Common myeloid progenitor, CD34-positive (primary cell): ENCODE results near the gene MARS1.

ENCODE experiments used
- CTCF ChIA-PET: fragments of 350-600 bp; sonication (Branson Sonifier 250); formaldehyde crosslinking; loops from one replicate; lab custom pipeline; 2021; ENCODE audit warnings: antibody characterized with exemption; lab: Charles Lee
- POLR2A ChIA-PET: fragments of 350-600 bp; sonication (Branson Sonifier 250); formaldehyde crosslinking; loops from one replicate; lab custom pipeline; 2021; ENCODE audit warnings: antibody characterized with exemption; lab: Charles Lee
- DNase-seq, 3 donors: peaks; one replicate each; pipeline versions ENCODE4 v3.0.0 to v3.0.0-alpha.2; 2013
- H3K27ac ChIP-seq, 2 experiments: 1 replicate in 1 of 2; 2 replicates in 1 of 2; pipeline ENCODE4 v1.7.0; 2013; ENCODE audit warnings: inconsistent platforms in 2 of 2, low read length in 2 of 2, mild to moderate bottlenecking in 2 of 2, low read depth in 1 of 2, moderate library complexity in 1 of 2; ENCODE audit not compliant: severe bottlenecking in 2 of 2, insufficient read depth in 1 of 2, poor library complexity in 1 of 2
- H3K27me3 ChIP-seq, 5 experiments: replicated peaks in 2 of 5; 1 replicate in 3 of 5; 2 replicates in 2 of 5; pipeline versions ENCODE4 v1.6.1 to v1.7.0; 2013; ENCODE audit warnings: low read length in 4 of 5, mild to moderate bottlenecking in 2 of 5, moderate library complexity in 2 of 5, inconsistent platforms in 1 of 5; ENCODE audit not compliant: insufficient read depth in 5 of 5, control insufficient read depth in 4 of 5
- H3K36me3 ChIP-seq, 4 experiments: 1 replicate in 2 of 4; 2 replicates in 2 of 4; pipeline versions ENCODE4 v1.6.1 to v1.7.0; 2013; ENCODE audit warnings: low read length in 3 of 4, control low read depth in 1 of 4, mild to moderate bottlenecking in 1 of 4; ENCODE audit not compliant: control insufficient read depth in 4 of 4, insufficient read depth in 4 of 4
- H3K4me1 ChIP-seq, 4 experiments: 1 replicate in 3 of 4; 2 replicates in 1 of 4; pipeline versions ENCODE4 v1.6.1 to v1.7.1; 2013; ENCODE audit warnings: low read length in 3 of 4, mild to moderate bottlenecking in 3 of 4, control low read depth in 1 of 4, inconsistent platforms in 1 of 4, moderate library complexity in 1 of 4; ENCODE audit not compliant: control insufficient read depth in 4 of 4, insufficient read depth in 4 of 4; ENCODE audit errors: control extremely low read depth in 1 of 4
- H3K4me3 ChIP-seq, 7 experiments: 1 replicate in 4 of 7; 2 replicates in 3 of 7; pipeline versions ENCODE4 v1.5.1 to v1.7.0; 2013; ENCODE audit warnings: mild to moderate bottlenecking in 7 of 7, low read length in 6 of 7, moderate library complexity in 6 of 7, inconsistent platforms in 2 of 7, low read depth in 2 of 7, control low read depth in 1 of 7; ENCODE audit not compliant: insufficient read depth in 4 of 7, control insufficient read depth in 1 of 7; ENCODE audit errors: extremely low read depth in 1 of 7
- H3K9me3 ChIP-seq, 5 experiments: 1 replicate in 4 of 5; 2 replicates in 1 of 5; pipeline versions ENCODE4 v1.6.1 to v1.7.1; 2013; ENCODE audit warnings: low read length in 4 of 5, mild to moderate bottlenecking in 2 of 5, inconsistent platforms in 1 of 5, low read depth in 1 of 5, moderate library complexity in 1 of 5; ENCODE audit not compliant: control insufficient read depth in 4 of 5, insufficient read depth in 2 of 5; ENCODE audit errors: control extremely low read depth in 1 of 5
- WGBS: methylation state at CpG from one replicate; pipeline ENCODE4 v1.1.5; 2013; ENCODE audit not compliant: insufficient coverage; 5-methylcytosine and 5-hydroxymethylcytosine counted together

MARS1 gene

GRCh38 chr12:57477710-57478681 lies 9.9 kb upstream of the MARS1 start:
- 54% methylated on average over 7 of the region's 12 CpGs for WGBS
- peak overlapping the region; percentile 96 for H3K27ac ChIP-seq
- ChIA-PET POLR2A (interaction anchor here (1.3 to 2.7 kb wide), 4 partner anchors 10 to 41 kb away, joined by 3 to 8 read pairs (median 6); partner anchors contain the start of genes GLI1 and MARS1), CTCF (interaction anchor here (1.4 to 16.7 kb wide), 7 partner anchors 9 to 52 kb away, joined by 4 to 184 read pairs (median 13); partner anchors contain the start of genes GLI1 and MARS1)
- no peaks in the 10 kb centered on the region for H3K9me3 ChIP-seq
- H3K4me1 ChIP-seq = peaks cover 27 to 73% (median 66%) of the 10 kb centered on the region in 4 experiments
- DNase-seq = peak in 2 of 3 donors; percentile 42 to 46
- peak overlapping the region; percentile 52 to 92 (median 76) for H3K4me3 ChIP-seq
- peaks cover 5 to 24% (median 20%) of the 10 kb centered on the region in 4 experiments for H3K36me3 ChIP-seq
- H3K27me3 ChIP-seq = no peaks in the 10 kb centered on the region

DNA sequence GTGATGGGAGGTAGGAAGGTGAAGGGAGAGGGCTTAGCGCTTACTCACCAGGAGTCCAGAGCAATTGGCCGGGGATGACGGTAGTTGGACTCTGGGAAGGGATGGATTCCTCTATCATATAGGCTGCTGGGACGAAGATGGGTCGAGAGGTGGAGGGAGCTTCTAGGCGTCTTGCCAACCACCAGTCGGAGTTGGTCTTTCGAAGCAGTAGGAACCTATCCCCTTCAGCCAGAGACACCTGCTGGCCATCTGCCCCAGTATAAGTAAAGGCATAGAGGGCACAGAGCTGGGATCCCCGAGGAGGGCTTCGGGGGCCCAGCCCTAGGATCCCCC lies 8.9 kb upstream of the MARS1 start:
- Histone ChIP-seq H3K27me3 (no peaks in the 10 kb centered on the region), H3K9me3 (no peaks in the 10 kb centered on the region), H3K27ac (peak overlapping the region; percentile 96), H3K4me3 (peak overlapping the region in 6 of 7 experiments; percentile 17 to 92 (median 78)), H3K36me3 (peaks cover 2 to 16% (median 12%) of the 10 kb centered on the region in 4 experiments), H3K4me1 (peaks cover 27 to 73% (median 66%) of the 10 kb centered on the region in 4 experiments)
- CTCF ChIA-PET = interaction anchor here (1.4 to 16.7 kb wide), 3 partner anchors 8 to 17 kb away, joined by 6 to 184 read pairs (median 6); partner anchors contain the start of genes GLI1 and MARS1
- POLR2A ChIA-PET = interaction anchor here (1.4 to 1.8 kb wide), 2 partner anchors 9 to 20 kb away, joined by 3 to 4 read pairs; partner anchors contain the start of gene GLI1
- WGBS = 93% methylated on average over 7 of the region's 10 CpGs
- DNase-seq = no peak

GRCh38 chr12:57479376-57480115 lies 8.3 kb upstream of the MARS1 start, which contains the start of gene ARHGAP9:
ARHGAP9 (minus strand) TSS chr12:57479866; CDS start chr12:57479406, 460 bp downstream.
- Histone ChIP-seq H3K4me1 (peaks cover 26 to 73% (median 65%) of the 10 kb centered on the region in 4 experiments), H3K36me3 (peaks cover 0 to 11% (median 7%) of the 10 kb centered on the region in 4 experiments), H3K27ac (peak within 1 kb of the TSS; percentile 96), H3K9me3 (no peaks in the 10 kb centered on the region), H3K27me3 (no peaks in the 10 kb centered on the region), H3K4me3 (peak within 1 kb of the TSS in 6 of 7 experiments; percentile 17 to 92 (median 78))
- ChIA-PET POLR2A (interaction anchor here (0.6 to 3.0 kb wide), 6 partner anchors 10 to 1062 kb away, joined by 3 to 19 read pairs (median 4); partner anchors contain the start of genes DDIT3 and GLI1), CTCF (interaction anchor here (0.6 to 16.7 kb wide), 8 partner anchors 8 to 50 kb away, joined by 3 to 184 read pairs (median 6); partner anchors contain the start of genes GLI1 and MARS1)
- WGBS = 41% methylated on average over 3 of the region's 6 CpGs
- DNase-seq = peak; percentile 67 to 89 (median 85)

GRCh38 chr12:57481671-57482070 lies 6.2 kb upstream of the MARS1 start:
- no peak for DNase-seq
- Histone ChIP-seq H3K4me1 (peaks cover 24 to 53% (median 49%) of the 10 kb centered on the region in 4 experiments), H3K27ac (peak overlapping the region; percentile 20 to 96), H3K9me3 (no peaks in the 10 kb centered on the region), H3K4me3 (no peak overlapping the region), H3K27me3 (no peaks in the 10 kb centered on the region), H3K36me3 (no peaks in the 10 kb centered on the region)
- CTCF ChIA-PET = interaction anchor here (1.7 to 16.7 kb wide), 3 partner anchors 9 to 20 kb away, joined by 6 to 184 read pairs (median 14); partner anchors contain the start of gene GLI1
- WGBS = no CpG with 5 or more reads among the region's 1 CpG
- POLR2A ChIA-PET = interaction anchor here (3.0 kb wide), 1 partner anchor 34 kb away, joined by 19 read pairs; no protein-coding TSS in a partner anchor

DNA sequence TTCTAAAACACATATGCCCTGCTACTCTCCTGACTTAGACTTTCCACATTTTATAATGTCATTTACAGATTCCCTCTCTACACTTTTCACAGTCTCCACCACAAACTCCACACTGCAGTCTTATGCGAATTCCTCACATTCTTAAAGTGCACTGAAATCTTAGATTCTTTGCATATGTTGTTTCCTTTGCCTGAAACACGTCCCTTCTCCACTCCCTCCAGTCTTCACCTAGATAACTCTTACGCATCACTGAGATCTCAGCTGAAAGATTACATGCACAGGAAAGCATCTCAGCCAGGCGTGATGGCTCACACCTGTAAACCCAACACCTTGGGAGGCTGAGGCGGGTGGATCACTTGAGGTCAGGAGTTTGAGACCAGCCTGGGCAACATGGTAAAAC lies 4.4 kb upstream of the MARS1 start:
- no peak for DNase-seq
- Histone ChIP-seq H3K27ac (no peak overlapping the region), H3K27me3 (no peaks in the 10 kb centered on the region), H3K36me3 (no peaks in the 10 kb centered on the region), H3K4me3 (no peak overlapping the region), H3K9me3 (no peaks in the 10 kb centered on the region), H3K4me1 (peaks cover 20 to 43% (median 39%) of the 10 kb centered on the region in 4 experiments)
- CTCF ChIA-PET = interaction anchor here (1.0 to 16.7 kb wide), 3 partner anchors 12 to 30 kb away, joined by 3 to 184 read pairs (median 5); partner anchors contain the start of gene GLI1
- POLR2A ChIA-PET = interaction anchor here (0.6 kb wide), 1 partner anchor 8 kb away, joined by 3 read pairs; no protein-coding TSS in a partner anchor
- 91% methylated on average over 3 of the region's 5 CpGs for WGBS

- ChIA-PET POLR2A (no interaction called here), CTCF (interaction anchor here (0.7 to 2.7 kb wide), 8 partner anchors 9 to 271 kb away, joined by 3 to 13 read pairs (median 5); no protein-coding TSS in a partner anchor)
- DNase-seq = no peak
These were observed 2.2 kb upstream of the MARS1 start for GRCh38 chr12:57485695-57486094.

More at GRCh38 chr12:57485695-57486094, 2.2 kb upstream of the MARS1 start:
- H3K27ac ChIP-seq = no peak overlapping the region
- no peaks in the 10 kb centered on the region for H3K27me3 ChIP-seq
- H3K4me1 ChIP-seq = peaks cover 6 to 30% (median 26%) of the 10 kb centered on the region in 4 experiments
- H3K4me3 ChIP-seq = no peak overlapping the region
- no peaks in the 10 kb centered on the region for H3K9me3 ChIP-seq
- H3K36me3 ChIP-seq = peaks cover 5 to 16% (median 11%) of the 10 kb centered on the region in 4 experiments
